G401.6 (cell line): Measurements from ENCODE around the gene ENPP7.

Experiments used
- FAIRE-seq: peaks from 2 replicates; lab custom pipeline; 2012; peaks lifted over from hg19 to GRCh38; lab: Jason Lieb, UNC

The ENPP7 gene

DNA sequence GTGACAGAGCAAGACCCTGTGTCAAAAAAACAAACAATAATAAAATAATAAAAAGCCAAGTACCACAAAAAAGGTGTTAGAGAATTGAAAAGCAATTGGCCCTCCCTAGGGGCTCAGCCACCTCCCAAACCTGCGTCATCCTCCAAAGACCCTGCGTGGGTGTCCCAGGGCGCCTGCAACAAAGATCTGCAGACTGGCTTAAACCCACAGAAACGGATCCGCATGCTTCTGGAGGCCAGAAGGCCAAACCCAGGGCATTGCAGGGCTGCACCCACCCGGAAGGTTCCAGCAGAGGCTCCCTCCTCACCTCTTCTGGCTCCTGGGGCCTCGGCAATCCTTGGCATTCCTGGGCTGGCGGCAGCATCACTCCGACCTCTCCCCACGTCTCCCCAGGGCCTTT is 1.5 kb downstream of the ENPP7 start:
- no peak for FAIRE-seq

DNA sequence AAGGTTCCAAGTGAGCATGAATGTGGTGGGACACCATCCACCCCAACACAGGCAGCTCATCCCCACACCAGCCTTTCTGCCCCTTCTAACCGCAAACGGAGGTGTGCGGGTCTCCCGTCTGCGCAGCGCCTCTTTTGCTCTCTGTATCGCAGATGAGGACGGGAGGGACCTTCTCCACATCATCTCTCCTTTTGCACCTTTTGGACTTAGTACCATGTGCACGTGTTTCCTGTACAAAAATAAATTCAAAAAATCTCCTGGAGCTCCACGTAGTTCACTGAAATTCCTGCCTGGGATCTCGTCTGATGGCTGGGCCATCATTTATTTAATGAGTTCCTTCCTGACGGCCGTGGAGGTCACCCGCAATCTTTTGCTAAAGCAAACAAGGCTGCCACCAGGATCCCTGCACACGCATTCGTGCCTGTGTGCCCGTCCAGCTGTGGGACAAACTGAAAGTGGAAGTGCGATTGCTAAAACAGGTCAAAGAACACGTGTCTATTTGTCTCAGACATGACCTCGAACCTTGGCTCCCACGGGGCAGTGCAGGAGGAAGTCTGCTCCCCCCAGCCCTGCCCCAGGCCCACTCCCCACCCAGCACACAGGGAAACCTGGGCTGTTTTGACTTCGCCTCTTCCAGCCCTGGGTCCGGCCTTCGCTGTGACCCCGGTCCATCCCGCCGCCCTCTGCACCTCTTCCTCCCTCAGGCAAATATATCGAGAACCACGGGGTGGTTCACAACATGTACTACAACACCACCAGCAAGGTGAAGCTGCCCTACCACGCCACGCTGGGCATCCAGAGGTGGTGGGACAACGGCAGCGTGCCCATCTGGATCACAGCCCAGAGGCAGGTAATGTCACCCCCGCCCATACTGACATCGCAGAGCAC is 2.3 kb downstream of the ENPP7 start:
- FAIRE-seq = no peak

DNA sequence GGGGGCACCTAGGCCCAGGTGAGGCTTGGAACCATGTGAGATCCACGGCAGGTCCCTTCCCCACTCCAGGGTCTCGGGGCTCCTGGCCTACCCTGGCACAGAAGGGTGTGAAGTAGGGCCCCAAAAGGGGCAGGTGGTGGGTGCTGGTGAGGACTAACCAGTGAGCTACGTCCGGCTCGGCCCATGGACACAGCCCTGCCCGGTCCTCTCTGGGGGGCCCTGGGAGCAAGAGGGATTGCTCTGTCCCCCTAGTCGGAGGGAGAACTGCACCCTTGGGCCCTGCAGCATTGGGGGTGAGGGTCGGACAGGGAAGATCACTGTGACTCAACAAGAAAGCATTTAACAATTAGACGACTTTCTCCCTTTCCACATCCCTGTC is 2.9 kb downstream of the ENPP7 start:
- FAIRE-seq = no peak

DNA sequence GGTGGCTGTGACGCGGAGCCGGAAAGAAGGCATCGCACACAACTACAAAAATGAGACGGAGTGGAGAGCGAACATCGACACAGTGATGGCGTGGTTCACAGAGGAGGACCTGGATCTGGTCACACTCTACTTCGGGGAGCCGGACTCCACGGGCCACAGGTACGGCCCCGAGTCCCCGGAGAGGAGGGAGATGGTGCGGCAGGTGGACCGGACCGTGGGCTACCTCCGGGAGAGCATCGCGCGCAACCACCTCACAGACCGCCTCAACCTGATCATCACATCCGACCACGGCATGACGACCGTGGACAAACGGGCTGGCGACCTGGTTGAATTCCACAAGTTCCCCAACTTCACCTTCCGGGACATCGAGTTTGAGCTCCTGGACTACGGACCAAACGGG is 4.4 kb downstream of the ENPP7 start:
- FAIRE-seq = no peak

DNA sequence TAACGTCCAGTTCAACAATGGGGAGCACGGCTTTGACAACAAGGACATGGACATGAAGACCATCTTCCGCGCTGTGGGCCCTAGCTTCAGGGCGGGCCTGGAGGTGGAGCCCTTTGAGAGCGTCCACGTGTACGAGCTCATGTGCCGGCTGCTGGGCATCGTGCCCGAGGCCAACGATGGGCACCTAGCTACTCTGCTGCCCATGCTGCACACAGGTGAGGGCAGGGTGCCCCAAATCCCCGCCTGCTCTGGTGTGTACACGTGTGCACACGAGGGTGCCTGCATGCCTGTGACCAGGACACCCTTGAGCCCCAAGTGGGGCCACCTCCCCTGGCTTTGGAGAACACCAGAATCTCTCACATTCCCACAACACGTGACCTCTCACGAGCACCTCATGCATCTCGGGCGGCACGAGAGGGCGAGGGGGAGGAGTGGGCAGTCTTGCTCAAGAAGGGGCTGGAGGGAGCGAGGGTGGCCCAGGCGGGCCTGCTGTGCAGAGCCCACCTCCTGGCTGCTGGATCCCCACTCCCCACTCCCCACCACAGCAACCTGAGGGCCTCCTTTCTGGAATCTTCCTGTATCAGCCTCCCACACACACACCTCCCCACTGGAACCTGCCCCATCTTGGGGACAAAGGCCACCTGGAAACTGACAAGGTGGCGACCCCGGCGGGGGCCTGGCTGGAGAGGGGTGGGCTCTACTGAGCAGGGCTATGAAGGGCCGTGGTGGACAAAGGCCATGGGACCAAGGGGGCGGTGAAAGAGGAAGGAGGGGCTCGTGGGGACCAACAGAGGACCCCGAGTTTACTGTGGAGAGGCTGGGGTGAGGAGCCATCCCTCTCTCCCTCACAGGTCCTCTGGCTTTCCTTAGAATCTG is 6.5 kb downstream of the ENPP7 start:
- no peak for FAIRE-seq

DNA sequence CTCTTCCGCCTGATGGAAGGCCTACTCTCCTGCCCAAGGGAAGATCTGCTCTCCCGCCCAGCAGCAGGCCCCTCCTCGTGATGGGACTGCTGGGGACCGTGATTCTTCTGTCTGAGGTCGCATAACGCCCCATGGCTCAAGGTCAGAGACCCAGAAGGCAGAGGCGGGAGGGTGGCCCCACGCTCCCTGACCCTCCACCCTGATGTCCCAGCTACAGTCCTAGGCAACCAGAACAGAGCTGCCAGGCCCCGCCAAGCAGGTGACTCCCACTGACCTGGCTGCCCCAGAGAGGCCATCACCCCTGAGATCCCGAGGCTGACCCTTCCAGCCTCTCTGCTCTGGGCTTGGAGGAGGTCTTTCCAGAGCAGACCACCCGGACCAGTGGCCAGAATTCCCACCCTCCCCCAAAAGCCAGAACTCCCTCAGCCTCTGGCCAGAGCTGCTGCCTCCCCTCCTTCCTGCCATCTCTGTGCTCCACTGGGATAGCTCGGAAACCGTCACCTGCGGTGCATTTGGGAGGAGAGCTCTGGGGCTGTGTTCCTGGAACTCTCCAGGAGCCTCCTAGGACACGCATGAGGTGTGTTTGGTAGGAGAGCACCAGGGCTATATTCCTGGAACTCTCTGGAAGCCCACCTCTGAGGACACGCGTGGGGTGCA is 7.3 kb downstream of the ENPP7 start:
- no peak for FAIRE-seq

DNA sequence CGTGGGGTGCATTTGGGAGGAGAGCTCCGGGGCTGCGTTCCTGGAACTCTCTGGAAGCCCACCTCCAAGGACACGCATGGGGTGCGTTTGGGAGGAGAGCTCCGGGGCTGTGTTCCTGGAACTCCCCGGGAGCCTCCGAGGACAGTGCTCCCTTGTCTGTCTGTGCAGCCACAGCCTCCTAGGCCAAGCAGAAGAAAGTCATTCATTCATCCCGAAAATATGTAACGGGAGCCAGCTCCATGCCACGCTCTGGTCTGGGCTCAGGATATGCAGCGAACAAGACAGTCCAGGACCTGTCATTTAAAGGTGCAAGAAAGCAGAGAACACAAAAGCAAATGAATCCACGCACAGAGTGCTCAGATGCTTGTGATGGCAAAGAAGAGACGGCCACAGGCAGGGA is 7.9 kb downstream of the ENPP7 start:
- no peak for FAIRE-seq

DNA sequence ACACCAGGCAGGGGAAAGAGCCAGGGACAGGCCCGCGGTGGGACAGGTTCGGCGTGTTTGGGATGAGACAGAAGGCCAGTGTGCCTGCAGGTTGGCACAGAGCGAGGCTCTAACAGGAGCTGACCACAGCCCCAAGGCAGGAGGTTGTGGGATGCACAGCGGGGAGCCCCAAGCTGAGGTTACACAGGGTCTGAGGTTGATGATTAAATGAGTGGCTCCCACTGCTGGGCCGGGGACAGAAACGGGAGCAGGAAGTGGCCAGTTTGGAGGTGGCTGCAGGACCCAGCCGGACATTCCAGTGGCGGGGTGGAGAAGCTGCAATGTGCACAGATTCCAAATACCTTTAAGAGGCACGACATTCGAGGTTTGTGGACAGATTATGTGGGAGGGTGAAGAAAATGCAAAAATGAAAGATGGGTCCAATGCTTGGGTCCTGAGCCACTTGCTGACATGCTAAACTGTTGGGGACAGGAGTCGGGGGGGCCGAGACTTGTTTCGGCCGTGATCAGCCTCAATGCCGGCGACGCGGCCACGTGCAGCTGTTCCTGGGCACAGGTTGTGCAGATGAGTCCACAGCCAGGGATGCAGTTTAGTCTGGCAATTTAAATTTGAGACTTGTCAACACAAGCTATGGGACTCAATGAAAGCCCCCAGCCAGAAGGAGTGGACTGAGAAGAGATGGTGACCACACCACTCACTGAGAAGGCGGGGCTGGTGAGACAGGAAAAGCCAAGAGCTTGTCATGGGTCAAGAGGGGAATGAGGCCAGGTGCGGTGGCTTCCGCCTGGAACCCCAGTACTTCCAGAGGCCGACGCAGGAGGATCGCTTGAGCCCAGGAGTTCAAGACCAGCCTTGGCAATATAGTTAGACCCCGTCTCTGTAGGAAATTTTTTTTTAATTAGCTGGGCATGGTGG is 8.7 kb downstream of the ENPP7 start:
- no peak for FAIRE-seq

DNA sequence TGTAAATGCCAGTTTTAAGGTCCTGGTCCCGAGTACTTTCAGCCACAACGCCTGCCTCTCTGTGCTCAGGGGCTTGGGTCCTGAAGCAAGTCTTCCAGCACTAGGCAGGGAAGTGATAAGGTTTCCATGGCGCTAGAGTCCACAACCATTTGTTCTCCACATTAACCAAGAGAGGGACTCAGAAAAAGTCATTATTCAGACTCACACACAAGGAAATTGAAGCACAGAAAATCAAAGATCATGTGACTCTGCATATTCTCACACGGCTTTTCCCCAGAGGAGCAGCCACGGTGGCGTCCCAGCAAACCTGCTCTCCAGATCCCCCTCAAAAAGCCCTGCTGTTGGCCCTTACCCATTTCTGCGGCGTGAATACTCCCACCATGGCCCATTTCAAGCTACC is 9.7 kb downstream of the ENPP7 start:
- no peak for FAIRE-seq

DNA sequence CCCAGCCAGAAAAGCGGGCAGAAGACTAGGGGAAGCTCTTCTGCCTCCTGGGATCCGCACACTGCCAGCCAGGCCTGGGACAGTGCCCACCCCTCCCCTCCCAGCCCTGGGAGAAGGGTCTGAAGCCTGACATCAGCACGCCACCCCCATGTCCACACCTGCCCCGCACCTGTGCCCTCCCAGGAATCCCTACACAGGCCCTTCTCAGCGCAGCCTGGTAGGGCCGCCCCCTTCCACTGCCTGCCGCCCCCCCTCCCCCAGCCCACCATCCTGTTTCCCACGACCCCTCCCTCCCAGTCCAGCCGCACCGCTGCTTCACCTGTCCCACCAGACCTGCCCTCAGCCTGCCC is 10.6 kb downstream of the ENPP7 start:
- no peak for FAIRE-seq

DNA sequence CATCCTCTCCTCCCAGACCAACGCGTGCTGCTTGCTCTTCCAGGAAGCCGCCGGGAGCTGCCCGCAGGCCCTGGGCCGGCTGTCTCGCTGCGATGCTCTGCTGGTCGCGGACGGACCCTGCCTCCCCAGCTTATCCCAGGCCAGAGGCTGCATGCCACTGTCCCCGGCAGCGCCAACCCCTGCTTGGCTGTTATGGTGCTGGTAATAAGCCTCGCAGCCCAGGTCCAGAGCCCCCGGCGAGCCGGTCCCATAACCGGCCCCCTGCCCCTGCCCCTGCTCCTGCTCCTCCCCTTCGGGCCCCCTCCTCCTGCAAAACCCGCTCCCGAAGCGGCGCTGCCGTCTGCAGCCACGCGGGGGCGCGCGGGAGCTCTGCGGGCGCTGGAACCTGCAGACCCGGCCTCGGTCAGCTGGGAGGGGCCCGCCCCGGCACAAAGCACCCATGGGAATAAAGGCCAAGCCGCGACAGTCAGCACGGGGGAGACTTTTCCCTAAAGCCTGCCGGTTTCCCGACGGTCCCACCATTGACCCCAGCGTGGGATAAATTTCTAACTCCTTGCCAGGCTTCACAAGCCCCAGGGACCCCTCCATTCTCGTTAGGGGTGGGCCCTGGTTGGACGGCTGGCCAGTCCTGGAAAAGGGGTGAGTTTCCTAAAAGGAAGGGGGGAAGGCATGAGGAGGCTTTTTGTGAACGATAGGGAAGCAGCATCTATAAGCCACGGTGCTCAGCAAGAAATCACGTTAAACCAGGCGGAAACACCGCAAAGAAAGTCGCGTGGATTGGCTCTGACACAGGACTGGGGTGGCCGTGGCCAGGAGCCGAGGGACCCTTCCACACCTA is 11.2 kb downstream of the ENPP7 start:
- no peak for FAIRE-seq

DNA sequence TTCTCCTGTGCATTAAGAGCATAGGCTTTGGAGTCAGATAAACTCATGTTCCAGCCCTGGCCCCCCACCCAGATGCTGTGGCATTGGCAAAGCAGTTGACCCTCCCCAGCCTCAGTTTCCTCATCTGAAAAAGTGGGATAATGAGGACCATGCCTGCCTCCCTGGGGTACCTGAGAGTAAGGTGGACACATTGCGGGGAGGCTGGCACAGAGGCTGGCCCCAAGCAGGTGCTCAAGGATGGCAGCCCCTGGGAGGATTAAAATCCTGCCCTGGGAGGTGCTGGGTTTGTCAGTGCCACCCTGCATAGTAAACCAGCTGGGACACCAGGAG is 11.8 kb downstream of the ENPP7 start:
- no peak for FAIRE-seq

DNA sequence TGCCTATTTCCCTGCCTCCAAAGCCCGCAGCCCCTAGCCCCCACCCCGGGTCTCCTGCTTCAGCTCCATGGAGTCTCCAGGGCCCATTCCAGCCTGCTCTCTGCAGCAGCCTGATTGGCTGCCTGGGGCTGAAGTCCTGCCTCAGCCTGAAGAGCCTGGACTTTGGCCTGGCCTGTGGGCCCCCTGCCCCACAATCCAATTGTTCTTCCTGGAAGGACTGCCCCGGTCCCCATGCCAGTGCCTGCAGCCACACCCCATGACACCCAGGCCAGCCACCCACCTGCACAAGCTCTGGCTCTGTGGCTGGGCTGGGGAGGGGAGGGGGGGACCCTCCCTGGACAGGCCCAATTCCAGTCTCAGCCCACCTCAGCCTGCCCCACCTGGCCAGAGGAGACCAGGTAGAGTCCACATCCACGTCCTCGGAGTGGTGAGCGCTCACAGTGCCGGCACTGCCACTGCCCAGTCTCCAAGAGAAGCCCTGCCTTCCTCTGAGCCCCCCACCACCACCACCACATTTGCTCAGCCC is 12.3 kb downstream of the ENPP7 start:
- no peak for FAIRE-seq

DNA sequence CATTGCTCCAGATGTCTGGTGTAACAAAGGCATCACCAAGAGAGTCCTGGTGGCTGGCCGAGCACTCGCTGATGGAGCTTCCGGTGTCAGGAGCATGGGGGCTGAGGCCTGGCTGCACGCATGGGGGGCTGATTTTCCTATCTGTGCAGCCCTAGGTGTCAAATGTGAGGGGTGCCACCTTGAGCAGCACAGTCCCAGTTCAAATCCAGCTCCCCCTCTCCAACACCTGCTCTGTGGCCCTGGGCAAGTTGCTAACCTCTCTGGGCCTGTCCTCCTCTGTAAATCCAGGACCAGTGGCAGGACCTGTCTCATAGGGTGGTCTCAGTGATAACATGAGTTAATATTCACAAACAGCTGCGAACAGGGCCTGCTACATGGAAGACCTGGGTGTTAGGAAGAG is 12.9 kb downstream of the ENPP7 start:
- no peak for FAIRE-seq

DNA sequence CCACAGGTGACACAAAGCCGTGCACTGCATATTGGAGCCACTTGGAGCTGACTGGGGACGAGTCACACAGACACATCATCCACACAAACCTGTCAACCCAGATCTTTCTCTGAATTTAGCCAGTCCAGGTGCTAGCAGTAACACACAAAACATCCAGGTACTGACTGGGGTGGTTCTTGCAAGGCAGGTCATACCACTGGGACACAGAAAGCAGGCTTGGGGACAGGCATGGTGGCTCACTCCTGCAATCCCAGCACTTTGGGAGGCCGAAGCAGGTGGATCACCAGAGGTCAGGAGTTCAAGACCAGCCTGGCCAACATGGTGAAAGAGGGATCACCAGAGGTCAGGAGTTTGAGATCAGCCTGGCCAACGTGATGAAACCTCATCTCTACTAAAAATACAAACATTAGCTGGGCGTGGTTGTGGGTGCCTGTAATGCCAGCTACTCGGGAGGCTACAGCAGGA is 14.9 kb downstream of the ENPP7 start:
- no peak for FAIRE-seq

DNA sequence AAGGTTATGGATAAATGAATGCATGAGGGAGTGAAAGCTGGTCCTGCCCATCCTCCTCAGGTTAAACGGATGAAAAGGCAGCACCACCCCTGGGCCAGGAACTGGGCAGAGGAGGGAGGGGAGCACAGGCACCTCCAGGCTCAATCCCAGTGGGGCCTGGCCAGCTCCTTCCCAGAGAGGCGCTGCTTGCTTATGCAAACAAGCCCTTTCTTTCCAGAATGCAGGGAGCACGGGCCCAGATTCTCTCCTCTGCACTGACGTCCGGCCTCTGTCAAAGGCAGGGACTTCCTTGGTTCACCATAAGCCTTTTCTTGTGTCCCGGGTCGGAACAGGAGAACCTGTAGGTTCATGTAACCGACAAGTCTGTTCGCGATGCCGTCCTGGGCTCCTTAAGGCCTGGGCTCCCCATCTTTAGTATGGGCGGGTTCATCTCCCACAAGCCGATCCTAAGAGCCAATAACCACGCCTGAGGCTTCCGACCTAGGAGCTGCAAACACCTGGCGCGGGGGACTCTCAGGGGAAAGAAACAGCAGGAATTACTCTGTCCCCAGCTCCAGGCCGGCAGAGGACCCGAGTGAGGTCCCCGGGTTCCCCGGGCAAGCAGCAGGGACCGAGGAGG is 16.3 kb downstream of the ENPP7 start:
- FAIRE-seq = no peak

DNA sequence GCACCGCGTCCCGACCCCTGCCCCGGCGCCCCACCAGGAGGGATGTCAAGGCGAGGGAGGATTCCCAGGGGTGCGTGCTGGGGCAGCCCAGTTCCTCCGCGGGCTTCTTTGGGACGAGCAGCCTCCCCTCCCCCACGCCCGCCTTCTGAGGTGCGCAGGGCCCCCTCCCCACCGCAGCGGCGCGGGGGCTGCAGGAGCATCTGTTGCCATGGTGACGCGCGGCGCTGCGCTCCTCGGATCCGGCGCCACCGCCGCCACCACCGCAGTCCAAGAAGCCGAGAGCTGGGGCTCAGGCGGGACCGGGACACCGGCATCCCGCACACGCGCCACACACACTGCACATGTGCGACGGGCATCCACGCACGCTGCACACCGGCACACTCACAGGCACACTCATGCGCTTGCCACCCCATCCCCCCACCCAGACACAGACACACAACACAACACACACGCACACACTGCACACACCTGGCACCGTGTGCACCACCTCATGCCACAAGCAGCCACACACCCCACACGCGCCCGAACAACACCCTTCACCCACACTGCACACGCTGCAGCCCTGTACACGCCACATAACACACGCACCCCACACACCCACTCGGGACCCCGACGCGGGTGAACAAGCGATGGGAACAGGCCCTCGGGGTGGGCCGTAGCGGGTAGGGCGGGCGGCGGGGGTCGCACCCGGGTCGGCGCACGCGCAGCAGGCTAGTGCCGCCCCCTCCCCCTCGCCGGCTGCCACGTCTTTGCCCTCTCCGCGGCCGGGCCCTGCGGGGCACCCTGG is 17.0 kb downstream of the ENPP7 start:
- no peak for FAIRE-seq

DNA sequence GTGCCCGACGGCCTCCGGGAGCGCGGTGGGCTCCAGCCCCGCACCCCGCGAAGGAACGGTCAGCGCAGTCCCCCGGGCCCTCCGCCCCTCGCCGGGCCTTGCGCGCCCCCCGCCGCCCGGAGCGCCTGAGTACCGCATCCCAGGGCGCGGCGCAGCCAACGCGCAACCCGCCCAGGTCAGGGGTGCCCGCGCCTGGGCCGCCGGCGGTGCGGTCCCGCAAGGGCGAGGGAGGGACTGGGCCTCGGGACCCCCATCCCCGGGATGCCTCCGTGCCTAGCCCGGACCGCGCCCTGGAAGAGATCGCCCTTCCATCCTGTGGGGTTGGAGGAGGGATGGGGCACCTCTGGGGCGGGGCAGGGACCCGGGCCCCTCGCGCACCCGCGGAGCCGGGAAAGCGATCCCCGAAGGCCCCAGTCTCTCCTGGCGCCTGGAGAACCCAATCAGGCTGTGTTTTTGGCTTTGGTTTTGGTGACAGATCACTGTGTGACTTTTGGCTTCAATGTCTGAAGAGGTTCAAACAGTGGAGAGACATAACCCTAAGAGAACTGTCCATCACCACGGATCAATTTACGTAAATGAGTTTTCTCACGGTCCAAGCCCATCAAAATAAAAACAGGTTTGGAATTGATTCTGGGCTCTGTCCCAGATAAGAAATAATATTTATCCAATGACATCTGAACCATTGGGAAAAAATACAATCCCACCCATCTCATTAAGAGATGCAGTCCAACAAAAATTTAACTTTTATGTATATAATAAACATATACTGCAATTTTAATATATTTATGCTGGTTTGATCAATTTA is 17.8 kb downstream of the ENPP7 start:
- FAIRE-seq = no peak
